Left hindlimb (tissue), 1 donor: Measurements from ENCODE around the gene ADGRD1.

Experiments used
- DNase-seq: peaks from one replicate; pipeline ENCODE4 v3.0.0-alpha.2; 2018

The ADGRD1 gene

DNA sequence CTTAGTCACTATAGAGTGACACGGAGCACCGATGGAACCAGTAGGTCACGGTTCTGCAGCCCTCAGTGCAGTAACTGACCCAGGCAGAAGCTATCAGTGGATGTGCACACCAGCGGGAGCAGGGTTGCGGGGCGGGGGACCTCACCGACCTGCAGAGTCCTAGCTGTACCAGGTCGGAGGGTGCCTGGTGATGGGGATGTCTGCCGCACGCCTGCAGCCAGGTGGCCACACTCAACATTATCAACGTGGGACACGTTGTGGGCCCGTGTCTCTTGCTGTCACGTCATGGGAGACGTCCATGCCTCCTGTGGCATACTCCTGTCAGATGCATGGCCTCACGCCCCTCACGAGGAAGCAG lies 55.2 kb downstream of the ADGRD1 start:
- DNase-seq = no peak

DNA sequence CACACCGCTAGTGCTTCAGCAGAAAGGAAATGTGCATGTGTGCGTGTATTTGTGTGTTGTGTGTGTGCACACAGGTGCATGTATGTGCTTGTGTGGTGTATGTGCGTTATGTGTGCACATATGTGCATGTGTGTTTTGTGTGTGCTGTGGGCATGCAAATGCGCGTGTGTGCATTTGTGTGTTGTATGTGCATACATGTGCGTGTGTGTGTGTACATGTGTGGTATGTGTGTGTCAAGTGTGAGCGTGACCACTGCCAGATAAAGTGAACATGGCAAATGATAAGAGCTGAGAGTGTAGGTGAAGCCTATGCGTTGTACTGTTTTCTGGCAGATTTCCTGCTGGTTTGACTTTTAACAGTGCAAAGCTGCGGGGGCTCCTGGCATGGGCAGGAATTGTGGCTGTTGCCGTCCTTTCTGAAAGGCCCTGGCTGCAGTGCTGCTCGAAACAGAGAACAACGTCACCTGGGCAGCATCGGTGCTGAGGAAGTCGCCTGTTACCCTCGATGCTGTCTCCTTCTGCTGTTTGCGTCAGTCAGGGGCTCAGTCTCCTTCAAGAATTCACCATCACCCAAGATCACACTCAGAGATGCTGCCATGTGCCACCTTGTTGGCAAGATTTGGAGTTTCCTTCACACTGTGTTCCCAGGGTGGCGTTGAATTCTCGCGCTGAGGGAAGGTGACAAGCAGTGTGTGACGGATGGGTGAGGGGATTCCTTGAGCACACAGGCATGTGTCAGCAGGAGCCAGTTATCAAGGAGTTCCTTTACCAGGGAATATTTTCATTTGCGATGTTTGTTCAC lies 56.1 kb downstream of the ADGRD1 start:
- DNase-seq = no peak

DNA sequence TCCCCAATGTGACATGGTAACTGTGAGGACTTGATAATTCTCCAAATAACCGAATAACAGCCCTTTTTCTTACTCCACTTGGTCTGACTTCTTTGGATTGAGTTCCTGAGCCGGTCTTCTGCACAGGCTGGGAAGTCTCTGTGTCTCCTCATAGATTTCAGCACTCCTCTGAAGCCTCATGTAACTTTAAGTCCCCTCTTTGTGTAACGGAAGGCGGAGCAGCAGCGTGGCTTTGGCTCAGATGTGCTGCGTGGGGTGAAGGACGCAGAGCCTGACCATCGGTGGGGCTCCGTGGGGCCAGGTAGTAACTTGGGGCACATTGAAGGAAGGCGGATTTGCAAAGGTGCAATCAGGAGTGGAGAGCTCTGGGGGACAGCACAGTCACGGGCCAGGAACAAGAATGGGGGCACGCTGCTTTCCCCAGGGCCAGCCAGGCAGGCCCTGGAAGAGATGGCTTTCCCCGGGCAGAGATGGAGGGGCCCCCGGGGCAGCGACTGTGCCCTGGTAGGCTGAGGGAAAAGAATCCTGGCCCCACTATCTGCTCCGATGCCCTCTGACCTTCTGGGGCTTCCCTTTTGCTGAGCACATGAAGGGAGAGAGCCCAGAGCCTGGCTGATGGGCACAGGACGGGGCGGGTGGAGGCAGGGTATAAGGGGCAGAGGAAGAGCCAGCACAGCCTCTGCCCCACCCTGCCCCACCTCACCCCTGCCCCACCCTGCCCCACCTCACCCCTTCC lies 56.9 kb downstream of the ADGRD1 start:
- DNase-seq = no peak

DNA sequence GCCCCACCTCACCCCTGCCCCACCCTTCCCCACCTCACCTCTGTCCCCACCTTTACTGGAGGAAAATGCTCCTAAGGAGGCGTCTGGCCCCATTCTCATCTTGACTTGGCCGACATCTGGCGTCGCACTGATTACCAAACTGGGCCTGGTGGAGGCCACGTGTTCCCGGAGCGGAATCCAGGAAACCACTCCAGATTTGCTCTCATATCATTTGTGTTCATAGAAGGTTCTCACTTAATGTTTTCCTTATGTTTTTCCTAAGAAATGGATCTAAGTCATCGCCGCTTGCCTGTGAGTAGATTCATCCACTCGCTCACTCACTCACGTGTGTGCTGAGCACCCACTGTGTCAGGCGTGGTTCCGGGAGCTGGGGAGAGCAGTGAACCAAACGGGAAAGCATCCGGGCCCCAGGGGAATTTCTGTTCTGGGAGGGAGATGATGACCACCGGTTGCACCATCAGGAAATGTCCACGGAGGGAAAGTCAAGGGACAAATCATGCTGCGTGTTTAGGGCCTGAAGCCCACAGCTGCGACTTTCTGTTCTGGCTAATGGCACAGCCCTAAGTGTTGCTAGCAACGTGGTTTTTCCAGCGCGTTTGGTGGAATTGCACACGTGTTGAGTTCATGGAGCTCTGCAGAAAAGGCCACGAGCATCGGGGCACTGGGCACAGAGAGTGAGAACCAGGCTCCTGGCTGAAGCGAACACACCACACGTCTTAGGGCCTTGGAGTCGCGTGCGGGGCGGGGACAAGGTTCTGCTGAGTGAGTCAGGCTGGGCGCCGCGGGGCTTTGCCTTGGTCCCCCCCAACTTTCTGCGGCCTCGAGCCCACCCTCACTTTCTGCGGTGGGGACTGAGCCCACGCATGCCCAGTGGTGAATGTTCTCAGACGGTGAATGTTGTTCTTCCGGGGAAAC lies 57.7 kb downstream of the ADGRD1 start:
- peak; percentile 68 for DNase-seq

DNA sequence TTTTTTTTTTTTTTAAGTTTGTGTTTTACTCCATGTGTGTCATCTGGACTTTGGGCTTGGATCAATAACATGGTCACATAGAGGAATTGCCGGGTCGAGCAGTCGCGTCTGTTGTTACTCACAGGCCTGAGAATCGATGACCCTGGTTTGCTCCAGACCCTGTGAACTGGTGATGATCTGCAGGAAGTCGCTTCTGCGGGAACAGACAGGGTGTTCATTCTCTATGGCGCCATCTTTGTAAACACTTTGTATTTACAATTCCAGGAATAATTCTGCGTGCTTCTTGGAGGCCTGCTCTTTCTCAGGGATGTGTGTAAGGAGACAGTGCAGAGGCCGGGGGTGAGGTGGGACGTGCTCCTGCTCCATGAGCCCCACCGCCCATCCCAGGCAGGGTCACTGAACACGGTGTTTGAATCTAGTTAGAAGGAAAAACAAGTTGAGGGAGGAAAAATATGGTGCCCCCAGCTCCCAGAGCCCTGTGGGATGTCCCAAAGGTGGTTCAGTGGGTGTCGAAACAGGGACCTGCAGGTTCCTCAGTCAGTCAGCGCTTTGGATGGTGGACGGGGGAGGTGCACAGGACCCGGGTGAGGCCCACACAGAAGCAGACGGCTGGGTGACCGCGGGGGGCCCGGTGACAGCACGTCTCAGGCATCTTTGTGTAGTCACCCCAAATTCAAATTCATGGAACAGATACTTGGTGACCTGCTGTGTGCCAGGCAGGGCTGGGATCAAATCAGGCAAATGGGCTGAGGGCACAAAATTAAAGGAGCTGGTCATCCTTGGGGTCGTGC lies 58.8 kb downstream of the ADGRD1 start:
- DNase-seq = no peak

DNA sequence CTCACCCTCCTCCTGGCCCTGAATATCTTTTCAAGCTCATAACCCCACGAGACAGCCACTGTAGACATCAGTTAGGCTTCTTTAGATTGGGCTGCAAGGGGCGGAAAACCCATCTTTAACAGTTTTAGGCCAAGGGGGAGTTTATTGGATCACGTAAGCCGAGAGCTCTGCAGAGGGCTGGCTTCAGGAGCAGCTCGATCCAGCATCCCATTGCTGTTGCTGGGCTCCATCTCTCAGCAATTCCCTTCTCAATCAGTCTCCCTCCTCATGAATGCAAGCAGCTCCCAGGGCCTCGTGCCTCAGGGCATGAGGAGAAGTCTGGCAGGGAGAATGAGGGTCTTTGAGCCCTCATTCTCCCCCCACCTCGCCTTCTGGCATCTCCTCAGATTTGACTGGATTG lies 59.4 kb downstream of the ADGRD1 start:
- no peak for DNase-seq

DNA sequence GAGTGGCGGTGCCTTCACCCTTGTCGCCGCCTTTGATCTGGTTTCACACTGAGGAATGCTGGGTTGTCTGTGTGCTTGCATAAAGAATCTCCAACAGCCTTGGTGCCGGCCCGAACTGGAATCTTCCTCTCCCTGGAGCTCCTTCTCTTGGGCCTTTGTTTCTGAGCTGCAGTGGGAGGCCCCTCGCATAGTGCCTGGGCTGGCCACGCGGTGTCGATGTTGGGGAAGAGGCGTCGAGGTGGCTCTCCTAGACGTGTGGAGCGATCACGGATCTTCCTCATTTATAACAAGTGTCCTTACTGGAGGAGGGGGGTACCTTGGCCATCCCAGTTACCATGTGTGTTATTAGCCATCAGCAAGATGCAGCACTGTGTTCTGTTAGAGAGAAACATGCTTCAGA lies 60.6 kb downstream of the ADGRD1 start:
- DNase-seq = no peak

DNA sequence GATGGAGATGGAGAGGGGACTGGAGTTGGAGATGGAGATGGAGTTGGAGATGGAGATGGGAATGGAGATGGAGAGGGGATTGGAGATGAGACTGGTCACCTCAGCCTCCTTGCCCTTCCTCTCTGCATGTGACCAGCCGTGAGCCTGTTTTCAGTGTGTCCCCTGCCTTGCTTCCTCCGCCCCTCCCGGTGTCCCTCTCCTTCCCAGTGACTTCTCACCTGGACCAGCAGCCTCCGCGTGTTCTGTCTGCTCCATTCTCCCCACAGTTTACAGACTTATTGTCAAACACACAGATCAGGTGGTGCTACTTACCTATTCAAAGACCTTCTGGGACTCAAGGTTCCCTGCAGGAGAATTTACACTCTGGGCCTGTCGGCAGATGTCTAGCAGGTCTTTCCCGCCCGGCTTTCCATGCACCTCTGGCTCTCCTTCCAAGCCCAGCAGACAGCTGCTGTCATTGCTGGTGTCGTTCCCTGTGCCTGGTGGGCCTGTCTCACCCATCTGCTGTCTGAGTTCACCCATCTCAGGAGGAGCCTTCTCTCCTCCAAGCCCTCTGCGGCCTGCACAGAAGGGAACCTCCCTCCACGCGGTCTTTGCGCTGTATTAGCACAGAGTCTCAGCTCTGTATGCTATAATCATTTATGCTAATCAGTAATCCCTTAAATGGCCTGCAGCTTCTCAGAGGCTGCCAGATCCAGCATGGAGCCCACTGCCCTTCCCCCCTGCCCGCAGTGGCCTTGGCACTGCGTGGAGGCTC lies 62.1 kb downstream of the ADGRD1 start:
- DNase-seq = no peak

DNA sequence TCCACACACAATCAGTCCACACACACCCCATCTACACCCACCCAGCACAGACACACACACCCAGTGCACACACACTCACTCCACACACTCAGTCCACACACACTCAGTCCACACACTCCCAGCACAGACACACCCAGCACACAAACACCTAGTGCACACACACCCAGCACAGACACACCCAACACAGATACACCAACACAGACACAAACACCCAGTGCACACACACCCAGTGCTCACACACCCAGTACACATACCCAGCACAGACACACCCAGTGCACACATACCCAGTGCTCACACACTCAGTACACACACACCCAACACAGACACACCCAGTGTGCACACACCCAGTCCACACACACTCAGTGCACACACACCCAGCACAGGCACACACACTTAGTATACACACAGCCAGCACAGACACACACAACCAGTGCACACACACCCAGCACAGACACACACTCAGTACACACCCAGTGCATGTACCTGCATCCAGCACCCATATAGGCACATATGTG lies 63.8 kb downstream of the ADGRD1 start:
- DNase-seq = no peak

DNA sequence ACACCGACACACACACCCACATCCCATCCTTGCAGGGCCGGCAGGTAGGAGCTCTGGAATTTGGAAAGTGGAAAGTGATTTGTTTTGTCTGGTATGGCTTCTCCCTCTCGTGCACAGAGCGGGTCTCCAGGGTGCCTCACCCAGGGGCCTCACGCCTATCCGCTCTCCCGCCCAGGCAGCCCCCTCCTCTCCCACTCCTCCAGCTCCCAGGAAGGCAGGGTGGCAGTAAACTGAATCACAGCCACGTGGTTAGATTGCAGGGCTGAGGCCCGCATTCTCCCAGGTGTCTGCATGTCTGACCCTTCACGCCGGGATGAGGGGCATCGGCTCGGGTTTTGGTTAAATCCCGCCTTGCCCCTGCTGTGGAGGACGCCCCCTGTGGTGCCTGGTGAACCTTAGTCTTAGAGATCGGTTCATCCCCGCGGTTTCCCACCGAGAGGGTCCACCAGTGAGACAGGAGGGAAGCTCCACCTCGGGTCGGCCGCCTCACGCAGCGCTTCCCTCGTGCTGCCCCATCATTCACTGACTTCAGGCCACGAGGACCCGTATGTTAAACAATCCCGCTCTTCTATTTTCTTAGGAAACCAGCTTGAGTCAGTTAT lies 64.4 kb downstream of the ADGRD1 start:
- DNase-seq = no peak

DNA sequence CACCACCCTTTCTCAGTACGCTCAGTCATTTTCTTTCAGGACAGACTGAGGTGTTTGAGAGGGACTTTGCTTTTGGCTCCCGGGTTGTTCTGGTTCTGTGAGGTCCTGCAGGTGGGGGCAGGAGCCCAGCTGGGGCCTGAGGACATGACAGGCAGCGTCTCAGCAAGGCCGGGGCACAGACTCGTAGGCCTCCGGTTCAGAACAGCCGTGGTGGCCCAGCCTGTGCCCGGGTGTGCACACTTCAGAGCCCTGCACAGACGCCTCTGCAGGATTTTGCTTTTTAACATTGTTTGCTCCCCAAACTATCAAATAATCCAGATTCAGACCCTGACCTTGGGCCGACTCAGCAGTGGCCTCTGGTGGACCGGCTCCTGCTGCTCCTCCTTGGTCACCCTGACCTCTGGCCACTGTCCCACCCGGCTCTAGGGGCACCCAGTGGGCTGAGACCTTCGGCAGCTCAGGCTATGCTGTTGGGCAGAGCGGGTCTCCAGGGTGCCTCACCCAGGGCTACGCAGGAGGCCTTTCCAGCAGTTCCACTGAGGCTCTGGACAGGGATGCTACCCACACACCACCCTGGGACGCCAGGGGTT lies 65.2 kb downstream of the ADGRD1 start:
- DNase-seq = no peak

DNA sequence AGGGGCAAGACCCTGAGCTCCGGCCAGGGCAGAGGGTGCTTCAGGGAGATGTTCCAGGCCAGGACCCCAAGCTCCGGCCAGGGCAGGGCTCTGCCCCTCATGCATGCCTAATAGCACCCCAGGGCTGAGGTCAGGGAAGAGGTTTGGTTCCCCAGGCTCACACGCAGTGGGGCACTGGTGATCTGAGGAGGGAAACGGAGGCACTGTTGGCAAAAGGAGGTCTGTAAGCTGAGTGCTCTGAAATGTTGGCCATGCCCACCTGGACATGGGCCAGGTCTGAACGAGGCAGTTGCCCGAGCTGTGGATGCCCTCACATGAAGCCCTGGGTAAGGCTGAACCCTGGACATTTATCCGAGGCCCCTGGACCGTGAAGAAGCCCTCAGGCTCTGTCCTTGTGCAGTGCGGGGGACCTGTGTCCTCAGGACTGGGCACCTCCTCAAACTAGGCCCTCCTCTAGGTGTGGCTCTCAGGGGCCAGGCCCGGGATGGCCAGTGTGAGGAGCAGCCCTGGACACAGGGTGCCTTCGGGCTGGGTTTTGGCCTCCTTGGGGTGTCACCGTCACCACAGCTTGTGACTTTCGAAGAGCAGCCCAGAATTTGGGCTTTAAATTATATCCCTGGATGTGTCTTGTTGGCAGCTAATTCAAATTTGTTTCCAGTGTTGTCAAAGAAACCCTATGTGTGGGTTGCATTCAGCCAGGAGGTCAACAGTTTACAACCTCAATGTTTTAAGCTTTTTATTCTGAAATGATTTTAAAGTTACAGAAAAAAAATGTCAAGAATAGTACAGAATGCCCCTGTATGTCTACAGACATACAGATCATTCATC lies 66.8 kb downstream of the ADGRD1 start:
- no peak for DNase-seq

DNA sequence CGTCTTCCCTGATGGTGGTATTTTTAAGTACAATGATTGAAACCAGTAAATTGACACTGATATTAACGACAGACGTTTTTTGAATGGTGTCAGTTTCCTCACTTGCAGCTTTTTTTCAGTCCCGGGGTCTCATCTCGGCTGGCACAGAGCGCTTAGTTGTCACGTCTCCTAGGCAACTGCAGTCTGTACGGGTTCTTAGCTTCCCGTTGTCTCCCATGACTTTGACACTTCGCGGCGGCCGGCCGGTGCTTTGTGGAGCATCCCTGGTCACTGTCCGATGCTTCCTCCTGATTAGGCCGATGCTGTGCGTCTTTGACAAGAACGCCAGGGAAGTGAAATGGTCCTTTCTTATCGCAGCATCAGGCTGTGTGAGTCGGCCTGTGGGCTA lies 67.4 kb downstream of the ADGRD1 start:
- no peak for DNase-seq

DNA sequence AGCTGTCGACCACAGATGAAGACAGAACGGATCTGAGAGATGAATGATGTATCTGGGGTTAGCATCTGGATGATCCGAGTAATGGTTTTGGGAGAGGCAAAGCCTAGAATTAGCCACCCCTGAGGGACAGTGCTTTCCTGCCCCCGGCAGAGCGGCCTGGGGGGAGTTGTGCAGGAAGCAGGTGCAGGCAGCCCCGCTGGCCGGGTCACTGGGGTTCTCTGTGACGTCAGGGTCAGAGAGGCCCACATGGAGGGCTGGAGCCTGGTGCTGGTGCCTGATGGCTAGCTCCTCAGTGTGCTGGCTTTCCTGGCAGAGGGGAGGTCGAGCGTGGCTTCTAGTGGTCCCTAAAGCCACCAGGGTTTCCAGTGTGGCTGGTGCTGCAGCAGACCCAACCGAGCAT lies 70.3 kb downstream of the ADGRD1 start:
- no peak for DNase-seq

DNA sequence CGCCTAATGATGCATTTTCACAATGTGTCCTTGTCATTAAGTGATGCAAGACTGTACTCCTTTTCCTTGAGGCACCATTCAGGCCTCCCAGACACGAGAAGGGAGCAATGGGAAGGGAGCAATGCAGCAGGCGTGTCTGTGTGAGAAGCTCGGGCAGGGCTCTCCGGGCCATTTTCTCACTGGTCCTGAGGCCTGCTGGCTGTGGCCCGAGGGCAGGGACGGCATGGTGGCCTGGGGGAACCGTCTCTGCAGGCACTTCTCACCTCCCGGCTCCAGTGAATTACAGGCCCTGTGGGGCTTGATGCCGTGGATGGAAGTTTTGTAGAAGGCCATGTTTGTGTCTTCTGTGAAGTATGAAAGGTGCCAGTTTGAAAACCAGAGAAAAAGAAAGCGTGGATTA lies 71.0 kb downstream of the ADGRD1 start:
- no peak for DNase-seq

DNA sequence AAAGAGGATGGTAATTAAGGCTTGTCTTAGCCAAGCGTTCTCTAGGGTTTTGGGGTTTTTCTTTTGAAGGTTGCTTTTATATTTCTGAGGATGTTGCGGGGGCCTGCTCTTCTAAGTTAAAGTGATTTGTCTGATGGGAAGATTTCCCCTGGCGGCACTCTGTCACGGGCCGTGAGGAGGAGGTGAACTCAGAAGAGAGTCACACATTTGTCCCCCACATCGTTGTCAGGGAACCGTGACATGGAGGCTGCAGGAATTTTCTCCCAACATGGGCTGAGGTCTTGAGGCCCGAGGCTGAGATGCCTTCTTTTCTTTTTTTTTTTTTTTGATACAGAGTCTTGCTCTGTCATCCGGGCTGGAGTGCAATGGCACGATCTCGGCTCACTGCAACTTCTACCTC lies 71.5 kb downstream of the ADGRD1 start:
- no peak for DNase-seq

DNA sequence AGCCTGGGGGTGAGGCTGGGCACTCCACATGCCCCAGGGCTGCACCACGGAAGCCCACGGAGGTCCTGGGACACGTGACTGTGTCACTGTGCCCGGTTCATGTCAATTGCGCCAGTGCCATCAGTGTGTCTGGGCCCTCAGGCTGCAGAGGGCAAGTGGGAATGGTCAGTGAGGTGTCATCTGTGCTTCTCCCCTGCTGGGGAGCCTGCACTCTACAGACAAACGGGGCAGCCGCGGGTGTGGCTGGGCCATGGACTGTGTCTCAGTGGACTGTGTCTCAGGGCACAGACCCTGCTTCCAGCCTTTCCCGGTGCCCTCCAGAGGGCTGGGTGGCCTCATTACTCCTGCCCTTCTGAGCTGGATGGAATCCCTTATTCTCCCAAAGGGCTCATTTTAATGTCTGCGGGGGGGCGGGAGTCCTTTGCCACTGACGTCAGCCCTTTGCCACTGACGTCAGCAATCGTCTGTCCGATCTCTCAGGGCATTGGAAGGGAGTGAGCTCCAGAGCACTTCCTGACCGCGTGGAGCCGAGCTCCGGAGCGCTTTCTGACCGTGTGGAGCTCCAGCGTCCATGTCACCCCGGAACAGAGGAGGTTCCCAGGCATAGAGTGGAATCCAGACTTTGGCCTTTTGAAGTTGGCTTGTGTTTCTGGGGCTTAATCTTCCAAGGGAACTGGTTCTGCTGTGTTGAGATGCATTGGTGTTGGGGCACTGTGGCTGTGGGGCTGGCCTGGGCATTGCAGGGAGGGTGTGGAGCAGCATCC lies 72.4 kb downstream of the ADGRD1 start:
- DNase-seq = no peak

DNA sequence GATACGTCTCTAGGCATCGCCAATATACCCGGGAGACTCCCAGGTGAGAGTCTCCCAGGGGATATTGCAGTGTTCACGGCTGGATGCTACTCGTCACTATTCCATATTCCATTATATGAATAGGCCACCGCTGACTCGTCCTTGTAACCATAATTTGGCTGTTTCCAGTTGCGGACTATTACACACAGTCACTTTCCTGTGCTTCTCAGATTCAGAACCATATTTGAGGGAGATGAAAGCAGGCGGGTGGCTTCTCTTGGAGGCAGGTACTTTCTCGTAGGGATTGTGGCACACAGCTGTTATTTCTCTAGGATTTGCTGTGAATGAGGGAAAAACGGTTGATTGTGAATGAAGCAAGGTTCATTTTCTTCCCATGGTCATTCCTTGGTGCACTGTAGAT lies 73.0 kb downstream of the ADGRD1 start:
- DNase-seq = no peak

DNA sequence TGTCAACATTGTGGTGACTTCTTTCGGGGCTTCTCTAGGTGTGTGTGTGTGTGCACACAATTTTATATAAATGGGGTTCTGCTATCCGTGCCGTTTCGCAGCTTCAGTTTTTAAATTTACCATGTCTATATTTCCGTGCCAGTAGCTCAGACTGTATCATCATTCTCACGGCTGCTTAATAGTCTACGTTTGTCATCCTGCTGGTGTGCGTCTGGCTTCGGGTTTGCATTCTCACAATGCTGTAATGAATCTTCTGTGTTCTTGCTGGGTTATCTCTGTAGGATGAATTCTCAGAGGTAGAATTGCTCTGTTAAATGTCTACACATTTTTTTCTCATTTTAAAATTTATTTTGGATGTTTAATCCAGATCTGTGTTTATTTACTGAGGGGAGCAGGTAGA lies 73.6 kb downstream of the ADGRD1 start:
- no peak for DNase-seq
